ENCODE data around the gene TMEM178B.
A peak's percentile ranks its signal among the peaks of the same experiment; 100 is the strongest.
"Not testable (repeated sequence)": the region's sequence is repeated elsewhere in the genome, so short reads cannot be mapped to it uniquely, and the experiment has no call there.

Gene TMEM178B

GRCh38 chr7:141142058-141142457 lies 68.2 kb downstream of the TMEM178B start:
- no peak for DNase-seq (ENCODE audit: low spot score)

- DNase-seq (ENCODE audit: low spot score) = no peak
These were observed 71.2 kb downstream of the TMEM178B start for GRCh38 chr7:141144921-141145629.

- no peak for DNase-seq (ENCODE audit: low spot score)
These were observed 71.7 kb downstream of the TMEM178B start for GRCh38 chr7:141145630-141145982.

- no peak for DNase-seq (ENCODE audit: low spot score)
These were observed 73.6 kb downstream of the TMEM178B start for GRCh38 chr7:141147482-141147881.

GRCh38 chr7:141150465-141150864 lies 76.6 kb downstream of the TMEM178B start:
- no peak for DNase-seq (ENCODE audit: low spot score)

- DNase-seq (ENCODE audit: low spot score) = no peak
These were observed 77.9 kb downstream of the TMEM178B start for GRCh38 chr7:141151746-141152145.

GRCh38 chr7:141153231-141153630 lies 79.4 kb downstream of the TMEM178B start:
- no peak for DNase-seq (ENCODE audit: low spot score)

- no peak for DNase-seq (ENCODE audit: low spot score)
These were observed 80.4 kb downstream of the TMEM178B start for GRCh38 chr7:141154131-141154732.

- no peak for DNase-seq (ENCODE audit: low spot score)
These were observed 82.5 kb downstream of the TMEM178B start for GRCh38 chr7:141156407-141156806.

GRCh38 chr7:141157138-141157765 lies 83.4 kb downstream of the TMEM178B start:
- no peak for DNase-seq (ENCODE audit: low spot score)

- no peak for DNase-seq (ENCODE audit: low spot score)
These were observed 84.7 kb downstream of the TMEM178B start for GRCh38 chr7:141158561-141158960.

- no peak for DNase-seq (ENCODE audit: low spot score)
These were observed 86.5 kb downstream of the TMEM178B start for GRCh38 chr7:141160246-141160860.

- no peak for DNase-seq (ENCODE audit: low spot score)
These were observed 88.0 kb downstream of the TMEM178B start for GRCh38 chr7:141161550-141162535.

GRCh38 chr7:141165521-141165920 lies 91.7 kb downstream of the TMEM178B start:
- DNase-seq (ENCODE audit: low spot score) = no peak

GRCh38 chr7:141166926-141167325 lies 93.1 kb downstream of the TMEM178B start:
- no peak for DNase-seq (ENCODE audit: low spot score)

- no peak for DNase-seq (ENCODE audit: low spot score)
These were observed 93.6 kb downstream of the TMEM178B start for GRCh38 chr7:141167381-141167964.

- not testable (repeated sequence) for DNase-seq (ENCODE audit: low spot score)
These were observed 95.3 kb downstream of the TMEM178B start for GRCh38 chr7:141169157-141169556.

GRCh38 chr7:141175728-141176127 lies 101.9 kb downstream of the TMEM178B start:
- DNase-seq (ENCODE audit: low spot score) = not testable (repeated sequence)

- DNase-seq (ENCODE audit: low spot score) = not testable (repeated sequence)
These were observed 103.3 kb downstream of the TMEM178B start for GRCh38 chr7:141177120-141177519.

- peak; percentile 57 for DNase-seq (ENCODE audit: low spot score)
These were observed 104.7 kb downstream of the TMEM178B start for GRCh38 chr7:141178486-141179135.
